22Rv1 (cell line): ENCODE data around the gene TMBIM6.
"Not testable (repeated sequence)": the region's sequence is repeated elsewhere in the genome, so short reads cannot be mapped to it uniquely, and the experiment has no call there.

Source experiments
- H3K27ac ChIP-seq: fragments of 450-650 bp; 2 replicates; pipeline ENCODE4 v1.5.1; 2017
- CTCF ChIP-seq: fragments of 450-650 bp; IDR thresholded peaks from 2 replicates; pipeline ENCODE4 v1.5.1; 2017; ENCODE audit warnings: mild to moderate bottlenecking
- ZFX ChIP-seq: fragments of 450-650 bp; IDR thresholded peaks from 2 replicates; pipeline ENCODE4 v1.6.1; 2017; ENCODE audit warnings: antibody characterized with exemption, borderline replicate concordance

The TMBIM6 gene

GRCh38 chr12:49733219-49734017 is 7.9 kb upstream of the TMBIM6 start:
- TF ChIP-seq ZFX, result no peak
- TF ChIP-seq CTCF, result peak; percentile 17; the same call in 1 of the 2 replicates
- H3K27ac ChIP-seq, result no peak overlapping the region

GRCh38 chr12:49734900-49735299 is 6.5 kb upstream of the TMBIM6 start:
- H3K27ac ChIP-seq, result not testable (repeated sequence)

- H3K27ac ChIP-seq, result not testable (repeated sequence)
Measured at GRCh38 chr12:49738721-49739120, 2.6 kb upstream of the TMBIM6 start.

- peak overlapping the region; percentile 97 for H3K27ac ChIP-seq
Measured at GRCh38 chr12:49740277-49740676, 1.1 kb upstream of the TMBIM6 start.

GRCh38 chr12:49741882-49742620 is 694 bp downstream of the TMBIM6 start:
- TF ChIP-seq ZFX (no peak), CTCF (no peak)

GRCh38 chr12:49744363-49744885 is 3.1 kb downstream of the TMBIM6 start:
- TF ChIP-seq ZFX (no peak), CTCF (no peak)
- no peak overlapping the region for H3K27ac ChIP-seq

More at GRCh38 chr12:49741882-49742620, 694 bp downstream of the TMBIM6 start:
- peak overlapping the region; percentile 97 for H3K27ac ChIP-seq

- TF ChIP-seq ZFX, result no peak
- TF ChIP-seq CTCF, result no peak
- H3K27ac ChIP-seq, result no peak overlapping the region
Measured at GRCh38 chr12:49748306-49748705, 6.9 kb downstream of the TMBIM6 start.

- TF ChIP-seq ZFX (no peak), CTCF (no peak)
- H3K27ac ChIP-seq, result no peak overlapping the region
Measured at GRCh38 chr12:49748800-49749199, 7.4 kb downstream of the TMBIM6 start.
